HG02852 (cell line): ENCODE results near the gene KCTD10.

Source experiments
- ATAC-seq: cut with Tn5 transposase; IDR thresholded peaks from one replicate; pipeline ENCODE4 v1.9.1; 2021; ENCODE audit warnings: mild to moderate bottlenecking, moderate library complexity; ENCODE audit not compliant: unreplicated experiment

Gene KCTD10

GRCh38 chr12:109494348-109494881 is 17.3 kb upstream of the KCTD10 start:
- ATAC-seq: no peak

- no peak for ATAC-seq
Observed at GRCh38 chr12:109493938-109494337, 16.8 kb upstream of the KCTD10 start.

DNA sequence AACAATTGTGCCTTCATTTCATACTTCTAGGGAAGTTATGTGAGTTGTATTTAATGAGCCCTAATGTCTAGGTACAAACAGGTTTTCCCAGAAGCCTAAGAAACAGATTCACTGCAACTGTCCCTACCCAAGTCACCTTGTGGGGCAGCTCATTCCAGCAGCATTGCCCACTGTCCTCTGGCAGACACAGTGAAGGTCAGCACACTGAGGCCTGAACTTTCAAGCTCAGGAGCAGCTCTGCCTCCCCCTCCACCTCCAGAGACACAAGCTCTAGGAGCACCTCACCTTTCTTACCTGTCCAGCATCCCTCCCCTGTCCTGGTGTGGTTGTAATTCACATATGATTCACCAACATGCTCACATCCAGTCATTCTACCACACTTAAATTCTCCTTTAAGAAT is 16.0 kb upstream of the KCTD10 start:
- no peak for ATAC-seq

- no peak for ATAC-seq
Observed at GRCh38 chr12:109492371-109492770, 15.3 kb upstream of the KCTD10 start.

- ATAC-seq: no peak
Observed at GRCh38 chr12:109491671-109492070, 14.6 kb upstream of the KCTD10 start.

DNA sequence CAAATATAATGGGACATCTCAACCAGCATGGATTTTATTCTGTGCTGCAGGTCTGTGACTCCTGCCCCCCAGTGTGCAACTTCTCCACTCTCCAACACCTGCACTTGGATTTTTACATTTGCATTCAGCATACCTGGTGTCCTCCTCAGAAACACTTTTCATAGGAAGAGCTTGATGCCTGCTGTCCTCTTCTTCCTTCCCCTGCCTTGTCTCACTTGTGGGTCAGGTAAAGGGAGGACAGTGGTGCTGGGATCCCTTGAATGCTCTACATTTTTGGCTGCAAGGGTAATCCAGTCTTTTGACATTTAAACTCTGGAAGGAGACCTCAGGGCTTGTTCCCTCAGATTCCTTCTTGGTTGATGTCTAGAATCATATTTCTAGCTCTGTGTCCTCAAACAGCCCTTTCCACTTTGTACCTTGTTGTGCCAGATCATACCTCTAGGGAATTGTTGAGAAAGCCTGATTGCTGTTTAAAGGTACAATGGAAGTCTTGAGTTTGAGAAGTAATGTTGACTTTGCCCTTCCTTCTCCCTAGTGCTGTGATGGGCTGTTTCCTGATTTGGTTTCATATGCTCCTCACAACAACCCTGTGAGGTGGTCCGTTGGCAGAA is 13.0 kb upstream of the KCTD10 start:
- no peak for ATAC-seq

DNA sequence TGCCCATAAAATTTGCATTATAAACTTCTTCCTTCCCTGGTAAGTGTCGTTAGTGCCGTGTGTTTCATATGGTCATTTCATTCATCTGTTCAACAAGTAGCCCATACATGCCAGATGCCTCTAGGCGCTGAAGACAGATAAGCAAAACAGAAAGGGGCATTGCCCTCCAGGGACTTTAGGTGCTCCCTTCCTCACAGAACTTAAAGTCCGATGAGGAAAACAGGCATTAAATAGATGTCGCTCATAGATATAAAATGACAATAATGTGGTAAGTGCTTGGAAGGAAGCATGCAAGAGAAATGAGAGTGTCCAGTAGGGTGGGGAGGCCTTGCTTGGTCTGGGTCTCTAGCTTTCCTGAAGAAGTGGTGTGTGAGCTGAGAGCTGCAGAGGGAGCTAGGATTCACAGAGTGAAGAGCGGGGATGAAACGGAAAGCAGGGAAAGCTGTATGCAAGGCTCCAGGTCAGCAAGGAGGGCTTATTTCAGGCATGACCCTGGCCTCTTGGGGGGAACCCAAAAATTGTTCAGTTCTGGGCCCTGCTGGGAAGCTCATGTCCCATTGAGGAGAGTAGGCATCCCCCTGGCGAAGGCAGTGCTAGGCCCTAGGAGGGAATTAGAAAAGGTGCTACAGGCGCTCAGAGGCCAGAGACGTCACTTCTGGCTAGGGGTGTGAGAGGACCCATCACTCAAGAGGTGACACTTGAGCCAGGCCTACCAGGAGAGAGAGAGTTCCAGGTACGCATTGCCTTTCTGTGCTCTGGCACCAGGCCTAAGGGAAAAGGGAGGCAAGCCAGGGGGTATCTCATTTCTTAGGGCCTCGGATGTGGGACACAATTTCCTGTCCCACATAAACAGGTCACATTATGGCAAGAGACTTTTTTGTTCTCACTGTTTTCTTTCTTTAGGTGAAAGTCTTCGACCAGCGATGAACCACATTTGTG is 12.2 kb upstream of the KCTD10 start:
- no peak for ATAC-seq

DNA sequence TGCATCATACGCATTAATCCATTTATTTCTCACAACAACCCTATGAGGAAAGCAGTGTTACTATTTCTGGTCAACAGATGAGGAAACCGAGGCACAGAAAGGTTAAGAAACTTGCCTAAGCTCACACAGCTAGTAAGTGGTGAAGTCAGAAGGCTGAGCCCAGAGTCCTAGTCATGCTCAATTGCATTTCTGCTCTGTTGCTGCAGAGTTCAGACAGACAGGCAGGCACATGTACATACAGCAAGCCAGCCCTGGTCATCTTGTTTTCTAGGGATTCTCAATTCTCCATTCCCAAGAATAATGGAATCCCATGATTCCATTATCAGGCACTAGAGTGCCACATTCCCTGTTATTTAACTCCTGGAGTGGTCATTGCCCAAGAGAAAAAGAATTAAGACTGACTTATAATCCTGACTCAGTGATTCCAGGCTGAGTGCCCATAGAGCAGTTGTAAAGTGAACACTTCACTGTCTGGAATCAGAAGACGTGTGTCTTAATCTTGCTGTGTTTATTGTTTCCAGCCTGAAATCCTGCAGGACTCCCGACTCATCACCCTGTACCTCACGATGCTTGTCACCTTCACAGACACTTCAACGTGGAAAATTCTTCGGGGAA is 11.1 kb upstream of the KCTD10 start:
- no peak for ATAC-seq

DNA sequence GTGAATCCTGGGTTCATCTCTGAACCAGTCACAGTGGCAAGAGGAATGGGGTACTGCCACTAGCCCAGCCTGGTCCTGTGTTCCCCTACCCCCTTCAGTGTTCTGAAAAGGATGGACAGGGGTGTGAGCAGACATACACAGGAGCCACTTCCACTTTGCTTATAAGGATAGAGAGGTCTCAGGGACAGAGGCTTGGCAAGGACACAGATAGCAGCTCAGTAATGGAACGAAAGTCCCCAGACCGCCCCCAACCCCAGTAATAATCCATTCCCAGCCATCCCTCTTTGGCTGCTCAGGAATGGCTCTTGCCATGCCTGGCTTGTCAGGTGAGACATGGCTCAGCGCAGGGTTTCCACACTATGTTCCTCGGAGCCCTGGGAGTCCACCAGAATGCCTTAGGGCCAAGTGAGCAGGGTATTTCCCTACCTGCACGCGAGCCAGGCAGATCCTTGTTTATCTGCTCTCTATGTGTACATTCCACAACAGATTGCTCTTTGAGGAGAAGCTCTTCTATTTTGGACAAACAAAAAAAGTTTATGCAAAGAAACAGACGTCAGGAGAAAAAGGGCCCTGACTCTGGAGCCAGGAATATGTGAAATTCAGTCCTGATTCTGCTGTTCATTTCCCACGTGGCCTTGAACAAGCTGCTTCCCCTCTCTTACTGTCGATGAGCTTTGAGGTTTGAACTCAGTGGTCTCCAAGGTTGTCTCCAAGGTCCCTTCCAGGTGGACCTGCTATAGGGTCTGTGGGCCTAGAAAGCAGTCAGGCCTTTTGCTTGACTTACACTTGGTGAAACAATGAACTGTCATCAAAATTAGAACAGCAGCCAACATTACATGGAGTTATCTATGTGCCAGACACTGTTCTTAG is 10.3 kb upstream of the KCTD10 start:
- no peak for ATAC-seq

DNA sequence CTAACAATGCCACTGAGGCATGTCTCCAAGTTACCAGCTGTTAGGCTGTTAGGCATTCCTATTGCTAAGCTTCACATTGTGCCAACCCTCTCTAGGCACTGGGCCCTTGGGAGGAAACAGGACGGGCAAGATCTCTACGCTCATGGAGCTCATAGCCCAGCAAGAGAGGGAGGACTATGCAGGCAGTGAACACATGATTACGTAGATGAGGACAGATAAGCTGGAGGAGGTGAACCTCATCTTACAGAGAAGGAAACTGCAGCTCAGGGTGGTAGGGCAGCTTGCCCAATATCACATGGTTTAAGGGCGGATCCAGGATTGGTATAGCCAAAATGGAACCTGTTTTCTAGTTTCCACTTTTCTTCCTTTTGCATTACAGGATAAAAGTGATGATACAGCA is 8.1 kb upstream of the KCTD10 start:
- no peak for ATAC-seq

- ATAC-seq: no peak
Observed at GRCh38 chr12:109483346-109483745, 6.2 kb upstream of the KCTD10 start.

GRCh38 chr12:109482894-109483293 is 5.8 kb upstream of the KCTD10 start:
- ATAC-seq: no peak

DNA sequence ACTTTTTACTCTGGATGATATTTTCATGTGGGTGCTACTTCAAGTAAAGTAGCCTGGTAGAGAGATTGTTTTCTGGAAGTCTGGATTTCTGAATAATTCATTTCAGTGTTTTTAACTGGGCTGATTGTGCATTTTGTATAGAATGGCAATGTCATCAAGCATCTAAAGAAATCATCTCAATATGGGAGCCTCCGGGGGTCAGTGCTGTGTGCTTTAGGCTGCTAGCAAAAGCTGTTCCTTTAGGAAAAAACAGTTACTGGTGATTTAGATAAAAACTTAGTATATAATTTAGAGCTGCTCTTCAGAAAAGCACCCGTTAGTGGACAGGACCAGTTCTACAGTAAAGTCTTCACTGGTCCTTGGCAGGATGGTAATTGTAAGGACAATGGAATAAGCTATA is 5.4 kb upstream of the KCTD10 start:
- no peak for ATAC-seq

DNA sequence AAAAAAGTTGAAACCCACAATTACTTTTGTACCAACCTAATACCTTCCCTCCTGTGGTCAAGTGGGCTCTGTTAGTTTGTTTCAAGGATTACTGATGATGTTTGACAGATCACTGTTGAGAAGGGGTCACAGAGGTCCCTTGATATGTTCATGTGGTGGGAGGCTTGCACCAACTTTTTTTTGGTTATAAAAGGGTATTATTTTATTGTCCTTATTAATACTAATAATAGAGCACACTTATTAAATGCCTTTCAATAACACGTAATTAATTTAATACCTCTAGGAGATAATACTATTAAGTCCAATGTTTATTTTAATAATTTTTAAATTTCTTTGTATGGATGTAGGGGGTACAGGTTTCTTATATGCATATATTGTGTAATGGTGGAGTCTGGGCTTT is 4.8 kb upstream of the KCTD10 start:
- no peak for ATAC-seq

DNA sequence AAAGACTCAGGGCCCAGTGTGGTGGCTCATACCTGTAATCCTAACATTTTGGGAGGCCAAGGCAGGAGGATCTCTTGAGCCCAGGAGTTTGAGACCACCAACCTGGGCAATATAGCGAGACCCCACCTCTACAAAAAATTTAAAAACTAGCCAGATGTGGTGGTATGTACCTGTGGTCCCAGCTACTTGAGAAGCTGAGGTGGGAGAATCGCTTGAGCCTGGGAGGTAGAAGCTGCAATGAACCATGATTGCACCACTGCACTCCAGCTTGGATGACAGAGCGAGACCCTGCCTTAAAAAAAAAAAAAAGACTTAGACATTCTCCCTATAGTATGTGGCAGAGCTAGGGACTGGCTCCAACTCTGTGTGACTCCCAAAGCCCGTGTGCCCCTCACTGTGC is 3.3 kb upstream of the KCTD10 start:
- no peak for ATAC-seq

DNA sequence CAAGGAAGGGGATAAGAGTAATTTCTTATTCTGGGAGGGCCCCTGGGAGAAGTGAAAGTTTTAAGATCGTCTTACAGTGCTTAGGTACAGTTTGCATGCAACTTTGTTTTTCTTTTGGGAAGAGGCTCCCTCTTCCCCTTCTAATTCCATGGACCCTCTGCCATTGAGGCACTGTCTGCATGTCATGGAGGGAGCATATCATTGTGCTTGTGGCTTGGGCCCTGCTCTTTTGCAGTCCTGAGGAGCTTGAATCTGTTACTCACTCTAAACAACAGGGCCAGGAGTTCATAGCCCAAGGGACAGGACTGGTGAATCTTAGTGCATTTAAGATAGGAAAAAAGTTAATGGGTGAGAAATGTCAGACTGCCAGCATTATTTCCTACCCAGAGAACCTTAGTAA is 2.7 kb upstream of the KCTD10 start:
- ATAC-seq: no peak

DNA sequence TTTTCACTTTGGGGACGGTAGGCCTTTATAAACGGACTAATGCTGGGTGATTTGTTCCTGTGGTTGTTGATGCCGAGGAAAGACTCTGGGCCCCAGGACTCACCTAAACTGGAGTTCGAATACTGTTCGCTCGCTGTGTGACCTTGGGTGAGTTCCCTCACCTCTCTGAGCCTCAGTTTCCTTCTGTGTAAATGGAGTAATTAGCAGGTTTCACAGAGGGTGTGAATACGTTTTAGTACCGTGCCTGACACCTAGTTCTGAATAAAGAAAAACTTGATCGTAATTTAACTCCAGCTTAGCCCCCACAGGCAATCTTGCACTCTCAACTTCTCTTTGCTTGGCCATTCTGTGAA is 839 bp upstream of the KCTD10 start:
- ATAC-seq: no peak

DNA sequence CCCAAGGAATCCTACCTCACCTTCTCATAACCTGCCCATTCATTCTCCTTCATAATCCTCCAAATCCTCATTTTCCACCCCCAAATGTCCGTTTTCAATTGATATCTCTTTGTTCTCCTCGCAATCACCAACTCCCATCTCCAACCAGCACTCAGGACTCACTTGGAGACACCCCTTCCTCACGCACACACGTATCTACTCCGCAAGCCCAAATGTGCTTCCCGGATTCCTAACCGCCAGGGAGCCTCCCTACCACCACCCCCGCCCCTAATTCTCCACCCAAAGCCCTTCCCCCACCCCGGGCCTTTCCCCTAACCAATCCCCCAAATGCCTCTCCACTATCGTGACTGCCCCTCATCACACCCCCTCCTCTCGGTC is 304 bp downstream of the KCTD10 start:
- ATAC-seq: no peak

GRCh38 chr12:109475993-109476806 is 900 bp downstream of the KCTD10 start:
- no peak for ATAC-seq

DNA sequence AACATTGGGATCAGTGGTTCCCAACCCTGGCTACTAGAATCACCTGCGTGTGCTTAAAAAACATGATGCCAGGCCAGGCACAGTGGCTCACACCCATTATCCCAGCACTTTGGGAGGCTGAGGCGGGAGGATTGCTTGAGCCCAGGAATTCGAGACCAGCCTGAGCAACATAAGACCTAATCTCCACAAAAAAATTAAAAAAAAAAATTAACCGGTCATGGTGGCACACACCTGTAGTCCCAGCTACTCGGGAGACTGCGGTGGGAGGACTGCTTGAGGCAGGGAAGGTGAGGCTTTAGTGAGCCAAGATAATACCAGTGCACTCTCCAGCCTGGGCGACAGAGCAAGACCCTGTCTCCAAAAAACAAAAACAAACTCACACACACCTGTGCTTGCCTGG is 2.0 kb downstream of the KCTD10 start:
- no peak for ATAC-seq
